ENCODE measurements around the gene MAB21L2. TPM values are rescaled to one million over a fixed set of nuclear protein-coding genes. Genes with fewer than 3 reads are reported as not detected.

MAB21L2 gene
- total RNA-seq, 4 donors from 2014 or later: 3.2 to 20.4 (median 7.3) TPM

GRCh38 chr4:150625033-150625432 is 43.1 kb downstream of the MAB21L2 start:
- Histone ChIP-seq H3K27me3 (no peaks in the 10 kb centered on the region), H3K27ac (no peak overlapping the region), H3K9me3 (no peaks in the 10 kb centered on the region), H3K4me3 (replicated peaks in 1 of 3) (no peak overlapping the region), H3K4me1 (no peaks in the 10 kb centered on the region), H3K36me3 (no peaks in the 10 kb centered on the region)
- DNase-seq: no peak
- TF ChIP-seq POLR2A (IDR thresholded peaks at IDR 0.05) (no peak), CTCF (IDR thresholded peaks at IDR 0.05) (no peak)
- intact Hi-C loops (cut with DNase I): no loop called here
- WGBS, 2 donors: 94 to 97% methylated on average over 2 of the region's 2 CpGs

- no peaks in the 10 kb centered on the region for H3K27me3 ChIP-seq
- WGBS, 2 donors: 92 to 93% methylated on average over 2 of the region's 2 CpGs
- intact Hi-C loops (cut with DNase I): no loop called here
These were observed 46.1 kb downstream of the MAB21L2 start for GRCh38 chr4:150628073-150628472.

GRCh38 chr4:150632639-150633038 is 50.7 kb downstream of the MAB21L2 start:
- Histone ChIP-seq H3K36me3 (no peaks in the 10 kb centered on the region), H3K4me1 (no peaks in the 10 kb centered on the region), H3K9me3 (no peaks in the 10 kb centered on the region), H3K27me3 (no peaks in the 10 kb centered on the region), H3K27ac (no peak overlapping the region), H3K4me3 (replicated peaks in 1 of 3) (no peak overlapping the region)
- intact Hi-C loops (cut with DNase I): no loop called here
- DNase-seq: no peak
- no peak for TF ChIP-seq CTCF (IDR thresholded peaks at IDR 0.05)
- TF ChIP-seq POLR2A (IDR thresholded peaks at IDR 0.05): no peak

More at GRCh38 chr4:150628073-150628472, 46.1 kb downstream of the MAB21L2 start:
- Histone ChIP-seq H3K27ac (no peak overlapping the region), H3K4me1 (no peaks in the 10 kb centered on the region), H3K4me3 (replicated peaks in 1 of 3) (no peak overlapping the region), H3K9me3 (no peaks in the 10 kb centered on the region), H3K36me3 (no peaks in the 10 kb centered on the region)
- no peak for TF ChIP-seq CTCF (IDR thresholded peaks at IDR 0.05)
- DNase-seq: no peak
